ENCODE measurements around the gene KAZN.

Gene KAZN

GRCh38 chr1:14583788-14584187 is 14.7 kb upstream of the KAZN start:
- no peak for TF ChIP-seq CTCF (IDR thresholded peaks at IDR 0.05; ENCODE audit: control insufficient read depth, extremely low read depth, insufficient read depth)
- no peak for DNase-seq (ENCODE audit: low read depth)
- no peak overlapping the region for H3K4me3 ChIP-seq (ENCODE audit: low read depth, low read length)

- TF ChIP-seq CTCF (IDR thresholded peaks at IDR 0.05; ENCODE audit: control insufficient read depth, extremely low read depth, insufficient read depth): no peak
- no peak for DNase-seq (ENCODE audit: low read depth)
- H3K4me3 ChIP-seq (ENCODE audit: low read depth, low read length): no peak overlapping the region
Observed at GRCh38 chr1:14585728-14586127, 12.8 kb upstream of the KAZN start.

GRCh38 chr1:14590411-14591180 is 7.9 kb upstream of the KAZN start:
- TF ChIP-seq CTCF (IDR thresholded peaks at IDR 0.05; ENCODE audit: control insufficient read depth, extremely low read depth, insufficient read depth): no peak

GRCh38 chr1:14591600-14591999 is 6.9 kb upstream of the KAZN start:
- TF ChIP-seq CTCF (IDR thresholded peaks at IDR 0.05; ENCODE audit: control insufficient read depth, extremely low read depth, insufficient read depth): no peak
- no peak for DNase-seq (ENCODE audit: low read depth)
- no peak overlapping the region for H3K4me3 ChIP-seq (ENCODE audit: low read depth, low read length)

More at GRCh38 chr1:14590411-14591180, 7.9 kb upstream of the KAZN start:
- no peak for DNase-seq (ENCODE audit: low read depth)
- no peak overlapping the region for H3K4me3 ChIP-seq (ENCODE audit: low read depth, low read length)

GRCh38 chr1:14592004-14592631 is 6.4 kb upstream of the KAZN start:
- H3K4me3 ChIP-seq (ENCODE audit: low read depth, low read length): no peak overlapping the region
- no peak for DNase-seq (ENCODE audit: low read depth)
- no peak for TF ChIP-seq CTCF (IDR thresholded peaks at IDR 0.05; ENCODE audit: control insufficient read depth, extremely low read depth, insufficient read depth)

- DNase-seq (ENCODE audit: low read depth): no peak
- TF ChIP-seq CTCF (IDR thresholded peaks at IDR 0.05; ENCODE audit: control insufficient read depth, extremely low read depth, insufficient read depth): no peak
- no peak overlapping the region for H3K4me3 ChIP-seq (ENCODE audit: low read depth, low read length)
Observed at GRCh38 chr1:14593302-14593701, 5.2 kb upstream of the KAZN start.

Measured in LNCaP clone FGC (cell line).